Esophagus (tissue), 2 donors: ENCODE measurements around the gene IGLL5. TPM values are rescaled to one million over a fixed set of nuclear protein-coding genes. Genes with fewer than 3 reads are reported as not detected.

Experiments
- H3K27ac ChIP-seq, 2 donors: one replicate each; pipeline ENCODE4 v1.5.1; 2013; ENCODE audit warnings: low read depth in 2 of 2, mild to moderate bottlenecking in 2 of 2, inconsistent platforms in 1 of 2, low read length in 1 of 2, moderate library complexity in 1 of 2
- H3K27me3 ChIP-seq, 2 donors: one replicate each; pipeline ENCODE4 v1.6.1; 2013; ENCODE audit warnings: low read length in 2 of 2, control low read depth in 1 of 2, mild to moderate bottlenecking in 1 of 2; ENCODE audit not compliant: insufficient read depth in 2 of 2, control insufficient read depth in 1 of 2
- H3K36me3 ChIP-seq, 2 donors: one replicate each; pipeline ENCODE4 v1.6.1; 2013; ENCODE audit warnings: low read length in 1 of 2; ENCODE audit not compliant: control insufficient read depth in 2 of 2, insufficient read depth in 2 of 2
- H3K4me1 ChIP-seq, 2 donors: one replicate each; pipeline ENCODE4 v1.6.1; 2013; ENCODE audit warnings: low read length in 1 of 2; ENCODE audit not compliant: control insufficient read depth in 2 of 2, insufficient read depth in 2 of 2
- H3K4me3 ChIP-seq, 2 donors: one replicate each; pipeline ENCODE4 v1.5.1; 2013; ENCODE audit warnings: low read length in 2 of 2, mild to moderate bottlenecking in 2 of 2, low read depth in 1 of 2, moderate library complexity in 1 of 2
- H3K9me3 ChIP-seq, 2 donors: one replicate each; pipeline ENCODE4 v1.6.1; 2013; ENCODE audit warnings: mild to moderate bottlenecking in 2 of 2, low read depth in 1 of 2, low read length in 1 of 2, moderate library complexity in 1 of 2; ENCODE audit not compliant: control insufficient read depth in 2 of 2, insufficient read depth in 1 of 2
- WGBS, 2 donors: extraction: QIAGEN DNeasy Blood & Tissue Kit; methylation state at CpG; one replicate each; pipeline ENCODE4 v1.1.7; 2013; 5-methylcytosine and 5-hydroxymethylcytosine counted together
- polyA plus RNA-seq, 2 donors: library from polyadenylated mRNA; stranded (reverse); fragments of 200-250 nt; gene quantifications; one replicate each; pipeline ENCODE4 v1.2.3, GENCODE V29; 2013
- donor health status: healthy with polysubstance abuse.
- donor health status: Bipolar disorder and iron deficiency.

Gene IGLL5
- polyA plus RNA-seq, 2 donors, result 0.47 to 1.3 TPM

- no peak overlapping the region for H3K4me3 ChIP-seq
- peaks cover 2 to 3% of the 10 kb centered on the region in 2 donors for H3K9me3 ChIP-seq
- H3K27me3 ChIP-seq, result no peaks in the 10 kb centered on the region
- H3K27ac ChIP-seq, result no peak overlapping the region
- 82% methylated on average over 8 of the region's 8 CpGs for WGBS, 2 donors
- H3K4me1 ChIP-seq, result no peaks in the 10 kb centered on the region
- no peaks in the 10 kb centered on the region for H3K36me3 ChIP-seq
These were observed 14.6 kb upstream of the IGLL5 start for GRCh38 chr22:22872722-22873708.

- Histone ChIP-seq H3K4me3 (no peak overlapping the region), H3K9me3 (peaks cover 2 to 3% of the 10 kb centered on the region in 2 donors), H3K4me1 (no peaks in the 10 kb centered on the region), H3K27me3 (no peaks in the 10 kb centered on the region), H3K36me3 (no peaks in the 10 kb centered on the region), H3K27ac (no peak overlapping the region)
- WGBS, 2 donors, result 17 to 18% methylated on average over 7 of the region's 7 CpGs
These were observed 9.9 kb upstream of the IGLL5 start for GRCh38 chr22:22877523-22878210.

- 49 to 61% methylated on average over 2 of the region's 2 CpGs for WGBS, 2 donors
- Histone ChIP-seq H3K4me3 (no peak overlapping the region), H3K36me3 (no peaks in the 10 kb centered on the region), H3K27ac (no peak overlapping the region), H3K4me1 (no peaks in the 10 kb centered on the region), H3K27me3 (no peaks in the 10 kb centered on the region), H3K9me3 (no peaks in the 10 kb centered on the region)
These were observed 9.4 kb upstream of the IGLL5 start for GRCh38 chr22:22878211-22878570.

GRCh38 chr22:22878801-22879674 lies 8.6 kb upstream of the IGLL5 start:
- H3K4me1 ChIP-seq, result no peaks in the 10 kb centered on the region
- H3K27me3 ChIP-seq, result no peaks in the 10 kb centered on the region
- H3K9me3 ChIP-seq, result no peaks in the 10 kb centered on the region
- H3K27ac ChIP-seq, result no peak overlapping the region
- H3K4me3 ChIP-seq, result no peak overlapping the region
- 74 to 80% methylated on average over 11 of the region's 11 CpGs for WGBS, 2 donors
- no peaks in the 10 kb centered on the region for H3K36me3 ChIP-seq

- Histone ChIP-seq H3K4me3 (no peak overlapping the region), H3K36me3 (no peaks in the 10 kb centered on the region), H3K4me1 (no peaks in the 10 kb centered on the region), H3K27me3 (no peaks in the 10 kb centered on the region), H3K27ac (no peak overlapping the region), H3K9me3 (no peaks in the 10 kb centered on the region)
- 63 to 66% methylated on average over 5 of the region's 5 CpGs for WGBS, 2 donors
These were observed 7.9 kb upstream of the IGLL5 start for GRCh38 chr22:22879675-22880155.

GRCh38 chr22:22880645-22881044 lies 7.0 kb upstream of the IGLL5 start:
- Histone ChIP-seq H3K4me1 (no peaks in the 10 kb centered on the region), H3K9me3 (no peaks in the 10 kb centered on the region), H3K4me3 (no peak overlapping the region), H3K36me3 (no peaks in the 10 kb centered on the region), H3K27ac (no peak overlapping the region), H3K27me3 (no peaks in the 10 kb centered on the region)
- WGBS, 2 donors, result 72 to 78% methylated on average over 9 of the region's 9 CpGs

GRCh38 chr22:22881116-22882000 lies 6.3 kb upstream of the IGLL5 start:
- no peaks in the 10 kb centered on the region for H3K4me1 ChIP-seq
- no peak overlapping the region for H3K4me3 ChIP-seq
- no peaks in the 10 kb centered on the region for H3K27me3 ChIP-seq
- no peaks in the 10 kb centered on the region for H3K9me3 ChIP-seq
- no peaks in the 10 kb centered on the region for H3K36me3 ChIP-seq
- 65 to 71% methylated on average over 10 of the region's 10 CpGs for WGBS, 2 donors
- no peak overlapping the region for H3K27ac ChIP-seq

- 66 to 79% methylated on average over 6 of the region's 6 CpGs for WGBS, 2 donors
- Histone ChIP-seq H3K4me3 (no peak overlapping the region), H3K27ac (no peak overlapping the region), H3K36me3 (no peaks in the 10 kb centered on the region), H3K4me1 (no peaks in the 10 kb centered on the region), H3K27me3 (no peaks in the 10 kb centered on the region), H3K9me3 (no peaks in the 10 kb centered on the region)
These were observed 5.4 kb upstream of the IGLL5 start for GRCh38 chr22:22882033-22882717.
